Kidney epithelial cell (primary cell): ENCODE results near the gene LENEP. TPM values are rescaled to one million over a fixed set of nuclear protein-coding genes. Genes with fewer than 3 reads are reported as not detected.
A peak's percentile ranks its signal among the peaks of the same experiment; 100 is the strongest.

Experiments used
- DNase-seq: peaks from one replicate; pipeline ENCODE4 v3.0.0-alpha.2; 2010; ENCODE audit warnings: low read depth
- H3K27me3 ChIP-seq: 2 replicates; pipeline ENCODE4 v1.6.0; 2011; ENCODE audit warnings: low read length; ENCODE audit not compliant: control insufficient read depth, insufficient read depth
- H3K36me3 ChIP-seq: 2 replicates; pipeline ENCODE4 v1.5.1; 2011; ENCODE audit warnings: low read length; ENCODE audit not compliant: control insufficient read depth, insufficient read depth
- H3K4me3 ChIP-seq: 2 replicates; pipeline ENCODE4 v1.5.1; 2011; ENCODE audit warnings: low read depth, mild to moderate bottlenecking, control low read depth, low read length
- total RNA-seq: library from RNA; depleted of rRNA; stranded (reverse); fragments of >200 nt; gene quantifications from 2 replicates; pipeline ENCODE4 v1.2.3, GENCODE V29; 2015
- TF ChIP-seq, protein P1 (sequence below): IDR thresholded peaks from 2 replicates; pipeline ENCODE4 v1.5.1; 2011; ENCODE audit warnings: mild to moderate bottlenecking, moderate library complexity, low read length, control low read depth, inconsistent platforms; ENCODE audit not compliant: insufficient read depth, poor library complexity, severe bottlenecking

LENEP gene, protein sequence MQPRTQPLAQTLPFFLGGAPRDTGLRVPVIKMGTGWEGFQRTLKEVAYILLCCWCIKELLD
- 1.6 TPM in 1 of 2 replicates, not detected in the other for total RNA-seq

DNA sequence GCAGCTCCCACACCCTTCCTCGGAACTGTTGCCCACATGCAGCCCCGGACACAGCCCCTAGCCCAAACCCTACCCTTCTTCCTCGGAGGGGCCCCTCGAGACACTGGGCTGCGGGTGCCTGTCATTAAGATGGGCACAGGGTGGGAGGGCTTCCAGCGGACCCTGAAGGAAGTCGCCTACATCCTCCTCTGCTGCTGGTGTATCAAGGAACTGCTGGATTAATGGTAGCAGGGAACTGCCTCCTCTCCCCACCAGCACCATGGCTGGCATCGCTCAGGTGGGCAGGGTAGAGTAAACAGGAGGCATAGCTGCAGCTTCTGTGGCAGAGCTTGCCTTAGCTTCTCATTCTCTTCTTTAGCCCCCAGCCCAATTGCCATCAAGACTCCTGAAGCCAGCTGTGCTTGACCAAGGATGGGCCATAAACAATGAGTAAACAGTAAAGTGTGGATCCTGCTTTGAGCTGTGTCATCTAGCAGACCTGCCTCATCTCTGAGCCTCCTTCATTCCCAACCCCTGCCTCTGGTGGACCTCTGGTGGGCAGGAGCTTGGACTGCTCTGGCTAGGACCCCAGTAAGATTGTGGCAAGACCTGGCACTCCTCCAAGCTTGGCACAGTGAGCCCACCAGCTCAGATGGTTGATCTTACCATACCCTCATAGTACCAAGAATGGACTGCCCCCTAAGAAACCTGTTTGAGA is at the start of gene LENEP:
TSS of gene LENEP (plus strand) at position 15 of the 697 bp plus-strand sequence. CDS start at position 37, 22 bp downstream.
- H3K27me3 ChIP-seq: no peaks in the 10 kb centered on the region
- no peak for DNase-seq
- H3K4me3 ChIP-seq: no peak within 1 kb of the TSS
- TF ChIP-seq, protein P1, sequence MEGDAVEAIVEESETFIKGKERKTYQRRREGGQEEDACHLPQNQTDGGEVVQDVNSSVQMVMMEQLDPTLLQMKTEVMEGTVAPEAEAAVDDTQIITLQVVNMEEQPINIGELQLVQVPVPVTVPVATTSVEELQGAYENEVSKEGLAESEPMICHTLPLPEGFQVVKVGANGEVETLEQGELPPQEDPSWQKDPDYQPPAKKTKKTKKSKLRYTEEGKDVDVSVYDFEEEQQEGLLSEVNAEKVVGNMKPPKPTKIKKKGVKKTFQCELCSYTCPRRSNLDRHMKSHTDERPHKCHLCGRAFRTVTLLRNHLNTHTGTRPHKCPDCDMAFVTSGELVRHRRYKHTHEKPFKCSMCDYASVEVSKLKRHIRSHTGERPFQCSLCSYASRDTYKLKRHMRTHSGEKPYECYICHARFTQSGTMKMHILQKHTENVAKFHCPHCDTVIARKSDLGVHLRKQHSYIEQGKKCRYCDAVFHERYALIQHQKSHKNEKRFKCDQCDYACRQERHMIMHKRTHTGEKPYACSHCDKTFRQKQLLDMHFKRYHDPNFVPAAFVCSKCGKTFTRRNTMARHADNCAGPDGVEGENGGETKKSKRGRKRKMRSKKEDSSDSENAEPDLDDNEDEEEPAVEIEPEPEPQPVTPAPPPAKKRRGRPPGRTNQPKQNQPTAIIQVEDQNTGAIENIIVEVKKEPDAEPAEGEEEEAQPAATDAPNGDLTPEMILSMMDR: no peak
- no peaks in the 10 kb centered on the region for H3K36me3 ChIP-seq

DNA sequence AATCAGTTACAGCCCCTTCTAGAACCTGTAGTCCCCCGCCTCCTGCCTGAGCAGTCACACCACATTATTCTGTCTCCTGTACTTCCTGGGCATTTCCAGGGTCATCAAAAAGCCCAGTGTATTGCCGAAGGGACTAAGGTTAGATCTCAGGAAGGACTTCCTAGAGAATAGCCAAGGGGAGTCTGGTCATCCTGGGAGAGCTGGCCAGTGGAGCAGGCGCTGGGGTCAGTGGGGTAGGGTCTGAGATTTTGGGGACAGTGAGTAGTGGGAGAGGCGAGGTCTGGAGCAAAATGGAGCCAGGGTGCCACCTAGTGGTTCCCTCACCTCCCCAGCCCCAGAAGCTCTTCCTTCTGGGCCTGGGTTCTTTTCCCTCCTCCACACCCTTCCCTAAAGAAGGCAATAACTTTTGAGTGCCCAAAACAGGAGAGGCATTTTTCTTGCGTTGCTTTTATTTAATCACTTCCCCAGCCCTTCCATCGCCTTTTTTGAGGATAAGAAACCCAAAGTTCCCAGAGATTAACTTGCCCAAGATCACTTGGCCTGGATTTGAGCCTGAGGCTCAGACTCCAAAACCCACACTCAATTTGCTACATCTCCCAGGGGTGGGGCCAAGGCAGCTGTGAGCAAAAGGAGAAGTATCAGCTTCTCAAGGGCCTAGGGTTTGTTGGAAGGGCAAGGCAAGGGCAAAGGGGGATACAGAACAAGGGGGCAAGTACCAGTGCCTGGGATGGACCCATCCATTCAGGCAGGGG is 49.6 kb upstream of the LENEP start:
- Histone ChIP-seq H3K27me3 (no peaks in the 10 kb centered on the region), H3K4me3 (no peak overlapping the region), H3K36me3 (peaks cover 4% of the 10 kb centered on the region)
- TF ChIP-seq, protein P1: peak; percentile 88
- DNase-seq: no peak

GRCh38 chr1:154944401-154945159 is 48.8 kb upstream of the LENEP start:
- H3K4me3 ChIP-seq: no peak overlapping the region
- TF ChIP-seq, protein P1: no peak
- H3K36me3 ChIP-seq: peaks cover 4% of the 10 kb centered on the region
- DNase-seq: no peak
- H3K27me3 ChIP-seq: no peaks in the 10 kb centered on the region

DNA sequence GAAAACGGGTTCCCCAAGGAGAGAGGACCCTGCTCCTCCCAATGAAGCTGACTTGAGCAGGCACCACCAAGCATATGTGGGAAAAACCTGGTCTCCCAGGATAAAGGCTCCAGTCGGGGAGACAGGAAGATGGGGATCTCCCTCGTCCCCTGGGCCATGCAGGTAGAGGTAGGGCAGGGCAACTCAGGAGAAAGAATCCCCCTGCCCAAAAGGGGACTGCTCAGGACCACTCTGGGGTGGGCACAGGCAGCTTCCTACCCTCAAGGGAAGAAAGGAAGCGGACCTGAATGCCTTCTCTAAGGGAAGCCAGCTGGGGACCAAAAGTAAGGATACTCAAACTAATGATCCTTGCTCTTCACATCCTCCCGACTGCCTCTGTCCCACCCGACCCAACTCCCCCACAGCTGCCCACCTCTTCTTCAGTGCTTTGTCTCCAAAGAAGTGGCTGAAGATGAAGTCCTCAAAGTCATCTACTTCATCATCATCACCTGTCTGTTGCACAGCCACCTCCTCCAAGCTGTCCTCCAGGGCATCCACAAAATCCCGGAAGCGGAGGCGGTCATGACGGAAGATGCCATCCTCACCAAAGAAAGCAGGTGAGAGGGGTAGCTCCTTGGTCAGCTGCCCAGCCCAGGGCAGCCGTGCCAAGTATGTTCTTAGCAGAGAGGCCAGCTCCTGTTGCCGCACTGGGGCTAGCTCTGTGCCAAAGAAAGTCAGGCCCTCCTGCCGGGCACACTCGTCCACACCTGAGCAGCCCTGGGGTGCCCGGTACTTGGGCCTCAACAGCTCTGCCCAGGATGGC is 48.0 kb upstream of the LENEP start:
- TF ChIP-seq, protein P1: no peak
- no peak overlapping the region for H3K4me3 ChIP-seq
- no peaks in the 10 kb centered on the region for H3K27me3 ChIP-seq
- peaks cover 4% of the 10 kb centered on the region for H3K36me3 ChIP-seq
- no peak for DNase-seq
